GM12865 (cell line): ENCODE measurements around the gene CCDC74A.
"Not testable (repeated sequence)": the region's sequence is repeated elsewhere in the genome, so short reads cannot be mapped to it uniquely, and the experiment has no call there.

ENCODE experiments used
- DNase-seq: peaks from one replicate; pipeline ENCODE4 v3.0.0; 2010; ENCODE audit warnings: low read depth
- H3K4me3 ChIP-seq: 2 replicates; pipeline ENCODE4 v1.5.1; 2011; ENCODE audit warnings: mild to moderate bottlenecking, low read depth, low read length, control low read depth
- TF ChIP-seq, protein P1 (sequence below): IDR thresholded peaks from 2 replicates; pipeline ENCODE4 v1.5.1; 2011; ENCODE audit warnings: low read length, control low read depth, low read depth, inconsistent platforms; ENCODE audit not compliant: insufficient read depth; ENCODE audit errors: missing control alignments

The CCDC74A gene

DNA sequence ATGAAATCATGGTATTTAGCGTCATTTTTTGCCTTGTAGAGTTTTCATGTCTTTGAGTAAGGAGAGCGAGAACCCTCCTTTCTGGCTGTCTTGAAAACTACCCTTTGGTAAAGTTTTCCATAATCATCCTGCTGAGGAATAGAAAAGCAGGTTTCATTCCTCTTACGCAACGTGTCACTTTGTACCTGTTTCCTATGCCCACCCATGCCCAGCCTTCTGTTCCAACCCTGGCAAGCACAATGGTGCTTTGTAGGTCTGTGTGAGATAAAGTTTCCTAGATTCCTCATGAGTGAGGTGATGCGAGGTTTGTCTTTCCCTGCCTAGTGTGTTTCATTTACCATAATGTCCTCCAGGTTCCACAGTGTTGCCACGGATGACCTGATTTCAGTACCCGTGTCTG is 29.3 kb downstream of the CCDC74A start:
- TF ChIP-seq, protein P1, sequence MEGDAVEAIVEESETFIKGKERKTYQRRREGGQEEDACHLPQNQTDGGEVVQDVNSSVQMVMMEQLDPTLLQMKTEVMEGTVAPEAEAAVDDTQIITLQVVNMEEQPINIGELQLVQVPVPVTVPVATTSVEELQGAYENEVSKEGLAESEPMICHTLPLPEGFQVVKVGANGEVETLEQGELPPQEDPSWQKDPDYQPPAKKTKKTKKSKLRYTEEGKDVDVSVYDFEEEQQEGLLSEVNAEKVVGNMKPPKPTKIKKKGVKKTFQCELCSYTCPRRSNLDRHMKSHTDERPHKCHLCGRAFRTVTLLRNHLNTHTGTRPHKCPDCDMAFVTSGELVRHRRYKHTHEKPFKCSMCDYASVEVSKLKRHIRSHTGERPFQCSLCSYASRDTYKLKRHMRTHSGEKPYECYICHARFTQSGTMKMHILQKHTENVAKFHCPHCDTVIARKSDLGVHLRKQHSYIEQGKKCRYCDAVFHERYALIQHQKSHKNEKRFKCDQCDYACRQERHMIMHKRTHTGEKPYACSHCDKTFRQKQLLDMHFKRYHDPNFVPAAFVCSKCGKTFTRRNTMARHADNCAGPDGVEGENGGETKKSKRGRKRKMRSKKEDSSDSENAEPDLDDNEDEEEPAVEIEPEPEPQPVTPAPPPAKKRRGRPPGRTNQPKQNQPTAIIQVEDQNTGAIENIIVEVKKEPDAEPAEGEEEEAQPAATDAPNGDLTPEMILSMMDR, result no peak
- no peak for DNase-seq
- H3K4me3 ChIP-seq, result no peak overlapping the region

DNA sequence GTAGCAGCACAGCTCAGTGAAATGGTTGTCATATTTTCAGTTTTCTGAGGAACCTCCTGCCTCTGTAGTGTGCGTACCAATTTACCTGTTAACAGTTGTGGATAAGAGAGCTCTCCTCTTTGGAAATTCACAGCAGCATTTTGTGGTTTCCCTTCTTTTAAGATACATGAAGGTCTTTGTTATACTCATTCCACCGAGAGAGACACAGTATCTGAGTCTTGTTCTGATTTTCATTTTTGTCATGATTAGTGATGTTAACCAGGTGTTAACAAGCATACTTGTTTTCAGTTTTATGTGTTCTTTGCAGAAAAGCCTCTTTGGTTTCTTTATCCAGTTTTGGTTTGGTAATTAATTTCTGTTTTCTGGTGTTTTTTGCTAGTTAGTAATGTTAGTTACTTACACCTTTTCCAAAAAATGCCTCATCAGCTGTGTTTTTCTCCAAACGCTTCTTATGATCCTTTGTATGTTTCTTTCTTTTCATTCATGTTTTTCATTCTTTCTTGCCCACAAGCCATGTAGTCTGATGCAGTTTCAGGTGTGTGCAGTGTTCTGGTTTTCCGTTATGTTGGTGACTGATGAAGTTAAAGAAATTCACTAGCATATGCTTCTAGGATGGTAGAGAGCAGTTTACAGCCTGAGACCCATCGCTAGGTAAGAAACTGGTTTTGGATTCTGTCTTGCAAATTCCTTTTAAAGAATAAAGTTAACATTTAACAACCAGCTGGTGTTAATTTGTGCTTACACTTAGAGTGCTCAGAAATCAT is 30.1 kb downstream of the CCDC74A start:
- peak; percentile 77 for DNase-seq
- TF ChIP-seq, protein P1, result no peak
- H3K4me3 ChIP-seq, result peak overlapping the region; percentile 58

DNA sequence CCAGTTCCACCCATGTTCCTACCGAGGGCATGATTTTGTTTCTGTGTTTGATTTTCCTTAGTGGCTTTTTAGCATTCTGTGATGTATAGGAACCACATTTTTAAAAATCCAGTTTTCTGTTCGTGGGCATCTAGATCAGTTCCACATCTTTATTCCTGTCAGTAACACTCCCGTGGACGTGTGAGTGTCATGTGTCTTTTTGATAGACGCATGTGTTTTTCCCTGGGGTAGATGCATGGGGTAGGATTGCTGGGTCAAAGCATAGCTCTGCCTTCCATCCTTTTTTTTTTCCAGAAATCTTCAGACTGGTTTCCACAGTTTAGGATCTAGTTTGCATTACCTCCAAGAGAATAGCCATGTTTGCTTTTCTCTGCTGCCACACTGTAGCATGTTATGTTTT is 38.7 kb downstream of the CCDC74A start:
- no peak overlapping the region for H3K4me3 ChIP-seq
- DNase-seq, result no peak
- TF ChIP-seq, protein P1, result no peak

DNA sequence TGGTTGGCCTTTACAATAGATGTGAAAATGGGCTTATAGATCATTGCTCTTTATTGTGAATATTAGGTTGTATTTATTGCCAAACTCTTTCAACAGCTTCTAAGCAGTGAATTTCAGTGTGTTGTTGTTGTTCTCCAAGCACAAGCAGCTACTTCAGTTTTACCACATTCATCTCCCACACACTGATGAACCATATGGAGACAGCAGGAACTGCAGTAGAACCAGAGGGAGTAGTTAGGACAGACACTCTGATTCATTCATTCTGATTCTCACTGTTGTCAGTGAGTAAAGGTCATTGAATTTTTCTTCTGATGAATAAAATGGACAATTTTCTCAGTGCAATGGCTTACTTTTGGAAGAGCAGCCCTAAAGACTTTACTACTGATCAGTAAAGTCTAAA is 40.2 kb downstream of the CCDC74A start:
- no peak for DNase-seq
- TF ChIP-seq, protein P1, result no peak
- no peak overlapping the region for H3K4me3 ChIP-seq

DNA sequence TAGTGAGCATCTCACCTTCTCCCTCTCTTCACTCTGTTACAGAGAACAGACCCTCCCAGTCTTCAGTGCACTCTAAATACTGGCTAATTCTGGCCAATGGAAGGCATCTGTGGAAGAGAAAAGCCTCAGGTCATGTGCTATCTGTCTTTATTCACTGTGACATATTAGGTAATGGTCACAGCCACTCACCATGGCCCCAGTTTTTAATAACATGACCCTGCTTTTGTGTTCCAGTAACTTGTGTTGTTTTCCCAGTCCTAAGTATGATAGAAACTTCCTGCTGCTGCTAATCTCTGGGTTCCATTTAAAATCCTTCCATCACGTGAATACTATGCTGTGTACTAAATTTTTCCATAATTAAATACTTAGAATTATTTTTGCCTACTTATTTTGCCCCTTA is 40.7 kb downstream of the CCDC74A start:
- not testable (repeated sequence) for DNase-seq, H3K4me3 ChIP-seq

DNA sequence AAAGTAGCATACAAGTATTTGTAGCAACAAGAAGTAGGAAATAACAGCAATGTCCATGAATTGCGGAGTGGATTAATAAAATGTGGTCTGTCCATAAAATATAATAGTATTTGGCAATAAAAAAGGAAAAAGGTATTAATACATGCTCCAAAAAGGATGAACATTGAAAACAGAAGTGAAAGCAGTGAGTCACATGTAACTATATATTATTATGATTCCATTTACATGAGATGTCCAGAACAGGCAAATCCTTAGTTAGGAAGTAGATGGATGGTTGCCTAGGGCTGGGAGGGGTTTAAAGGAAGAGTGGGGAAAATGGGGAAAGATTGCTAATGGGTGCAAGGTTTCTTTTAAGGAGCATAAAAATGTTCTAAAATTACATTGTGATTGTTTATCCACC is 44.5 kb downstream of the CCDC74A start:
- DNase-seq, result no peak
- TF ChIP-seq, protein P1, result no peak
- no peak overlapping the region for H3K4me3 ChIP-seq

DNA sequence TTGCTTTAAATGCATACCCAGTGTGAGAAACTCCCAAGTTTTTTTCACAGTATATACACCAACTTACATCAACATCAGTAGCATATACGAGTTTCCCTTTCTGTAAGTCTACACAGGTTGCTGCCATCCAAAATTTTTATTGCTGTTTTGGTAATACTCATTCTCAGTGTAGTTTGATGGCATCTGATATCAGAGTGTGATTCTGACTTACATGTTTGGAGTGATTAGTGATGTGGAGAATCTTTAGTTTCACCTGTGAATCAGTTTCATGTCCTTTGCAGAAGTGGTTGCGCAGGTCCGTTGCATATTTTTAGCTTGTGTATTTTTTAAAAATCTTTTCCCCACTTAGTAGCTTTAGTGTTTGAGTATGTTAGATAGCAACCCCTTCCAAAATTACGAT is 50.1 kb downstream of the CCDC74A start:
- DNase-seq, result peak; percentile 65
- peak overlapping the region; percentile 34 for H3K4me3 ChIP-seq
- TF ChIP-seq, protein P1, result no peak
